ENCODE measurements around the gene RAB44.

Gene RAB44

DNA sequence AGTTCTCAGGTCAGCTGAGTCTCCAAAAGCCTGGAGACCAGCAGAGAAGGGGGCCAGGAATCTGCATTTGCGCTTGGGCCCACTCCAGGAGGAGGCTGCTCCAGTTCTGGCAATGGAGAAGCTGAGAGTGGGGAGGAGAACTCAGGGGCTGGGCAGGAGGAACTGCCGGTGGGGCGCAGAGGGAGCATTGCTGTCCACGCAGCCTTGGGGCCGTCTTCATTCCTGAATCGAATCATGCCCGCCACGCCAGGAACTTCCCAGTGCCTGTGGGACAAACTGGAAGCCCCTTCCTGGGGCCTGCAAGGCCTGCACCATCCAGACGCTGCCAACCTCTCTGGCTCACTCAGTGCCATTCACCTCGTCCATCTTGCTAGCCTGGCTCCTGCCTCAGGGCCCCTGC is 16.9 kb downstream of the RAB44 start:
- no peak overlapping the region for H3K27ac Mint-ChIP-seq
- TF ChIP-seq, protein P1, sequence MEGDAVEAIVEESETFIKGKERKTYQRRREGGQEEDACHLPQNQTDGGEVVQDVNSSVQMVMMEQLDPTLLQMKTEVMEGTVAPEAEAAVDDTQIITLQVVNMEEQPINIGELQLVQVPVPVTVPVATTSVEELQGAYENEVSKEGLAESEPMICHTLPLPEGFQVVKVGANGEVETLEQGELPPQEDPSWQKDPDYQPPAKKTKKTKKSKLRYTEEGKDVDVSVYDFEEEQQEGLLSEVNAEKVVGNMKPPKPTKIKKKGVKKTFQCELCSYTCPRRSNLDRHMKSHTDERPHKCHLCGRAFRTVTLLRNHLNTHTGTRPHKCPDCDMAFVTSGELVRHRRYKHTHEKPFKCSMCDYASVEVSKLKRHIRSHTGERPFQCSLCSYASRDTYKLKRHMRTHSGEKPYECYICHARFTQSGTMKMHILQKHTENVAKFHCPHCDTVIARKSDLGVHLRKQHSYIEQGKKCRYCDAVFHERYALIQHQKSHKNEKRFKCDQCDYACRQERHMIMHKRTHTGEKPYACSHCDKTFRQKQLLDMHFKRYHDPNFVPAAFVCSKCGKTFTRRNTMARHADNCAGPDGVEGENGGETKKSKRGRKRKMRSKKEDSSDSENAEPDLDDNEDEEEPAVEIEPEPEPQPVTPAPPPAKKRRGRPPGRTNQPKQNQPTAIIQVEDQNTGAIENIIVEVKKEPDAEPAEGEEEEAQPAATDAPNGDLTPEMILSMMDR (IDR thresholded peaks at IDR 0.05), result no peak
- H3K4me1 Mint-ChIP-seq, result peaks cover 4% of the 10 kb centered on the region
- H3K36me3 Mint-ChIP-seq (ENCODE audit: low read depth), result no peaks in the 10 kb centered on the region
- DNase-seq, result no peak
- H3K4me3 Mint-ChIP-seq, result no peak overlapping the region
- H3K9me3 Mint-ChIP-seq, result no peaks in the 10 kb centered on the region
- H3K27me3 Mint-ChIP-seq (ENCODE audit: low read depth, poor library complexity), result peaks cover 9% of the 10 kb centered on the region

DNA sequence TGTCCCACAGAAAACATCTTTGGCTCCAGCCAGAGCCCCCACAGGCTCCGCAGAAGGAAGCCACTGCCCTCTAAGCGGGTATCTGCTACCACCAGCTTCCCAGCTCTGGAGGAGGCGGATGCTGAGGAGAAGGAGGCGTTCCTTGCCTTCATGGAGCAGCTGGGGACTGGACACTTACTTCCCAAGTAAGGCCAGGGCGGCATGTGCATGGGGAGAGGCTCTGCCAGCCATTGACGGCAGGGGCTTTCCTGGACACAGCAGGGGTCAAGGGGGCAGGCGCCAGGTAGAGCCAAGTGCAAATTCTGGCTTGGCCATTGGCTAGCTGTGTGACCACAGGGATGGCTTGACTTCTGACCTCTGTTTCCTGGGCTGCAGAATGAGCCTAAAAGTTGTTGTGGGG is 17.8 kb downstream of the RAB44 start:
- Mint-ChIP-seq H3K4me3 (no peak overlapping the region), H3K9me3 (no peaks in the 10 kb centered on the region), H3K27me3 (ENCODE audit: low read depth, poor library complexity) (peaks cover 6% of the 10 kb centered on the region), H3K36me3 (ENCODE audit: low read depth) (no peaks in the 10 kb centered on the region), H3K4me1 (peaks cover 6% of the 10 kb centered on the region), H3K27ac (no peak overlapping the region)
- TF ChIP-seq, protein P1 (IDR thresholded peaks at IDR 0.05), result no peak
- no peak for DNase-seq

DNA sequence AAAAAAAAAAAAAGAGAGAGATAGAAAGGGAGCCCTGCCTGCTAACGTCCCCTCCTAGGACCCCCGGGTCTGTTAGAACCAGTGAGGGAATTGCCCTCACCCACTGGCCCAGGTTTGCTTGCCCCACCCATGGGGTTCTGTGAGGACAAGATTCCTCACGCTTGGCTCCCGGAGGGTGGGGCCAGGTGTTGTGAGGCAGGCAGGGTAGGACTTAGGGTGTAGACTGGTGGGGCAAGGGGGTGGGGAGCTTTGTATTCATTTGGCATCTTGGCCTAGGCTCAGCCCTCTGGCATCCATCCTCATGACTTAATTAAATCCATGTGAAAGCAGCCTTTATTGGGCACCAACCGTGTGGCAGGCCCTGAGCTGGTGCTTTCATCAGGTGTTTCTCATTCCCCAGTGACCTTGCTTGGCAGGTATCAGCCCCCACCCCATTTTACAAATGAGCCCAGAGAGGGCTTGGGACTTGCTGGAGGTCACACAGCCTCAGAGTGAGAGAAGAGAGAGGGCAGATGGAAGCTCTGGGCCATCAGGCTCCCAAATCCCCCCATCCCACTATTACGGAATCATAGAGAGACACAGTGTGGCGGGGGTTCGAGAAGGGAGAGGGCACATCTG is 19.0 kb downstream of the RAB44 start:
- Mint-ChIP-seq H3K27me3 (ENCODE audit: low read depth, poor library complexity) (peaks cover 5% of the 10 kb centered on the region), H3K27ac (no peak overlapping the region), H3K9me3 (no peaks in the 10 kb centered on the region), H3K36me3 (ENCODE audit: low read depth) (no peaks in the 10 kb centered on the region), H3K4me3 (no peak overlapping the region), H3K4me1 (peaks cover 6% of the 10 kb centered on the region)
- TF ChIP-seq, protein P1 (IDR thresholded peaks at IDR 0.05), result no peak
- DNase-seq, result no peak

DNA sequence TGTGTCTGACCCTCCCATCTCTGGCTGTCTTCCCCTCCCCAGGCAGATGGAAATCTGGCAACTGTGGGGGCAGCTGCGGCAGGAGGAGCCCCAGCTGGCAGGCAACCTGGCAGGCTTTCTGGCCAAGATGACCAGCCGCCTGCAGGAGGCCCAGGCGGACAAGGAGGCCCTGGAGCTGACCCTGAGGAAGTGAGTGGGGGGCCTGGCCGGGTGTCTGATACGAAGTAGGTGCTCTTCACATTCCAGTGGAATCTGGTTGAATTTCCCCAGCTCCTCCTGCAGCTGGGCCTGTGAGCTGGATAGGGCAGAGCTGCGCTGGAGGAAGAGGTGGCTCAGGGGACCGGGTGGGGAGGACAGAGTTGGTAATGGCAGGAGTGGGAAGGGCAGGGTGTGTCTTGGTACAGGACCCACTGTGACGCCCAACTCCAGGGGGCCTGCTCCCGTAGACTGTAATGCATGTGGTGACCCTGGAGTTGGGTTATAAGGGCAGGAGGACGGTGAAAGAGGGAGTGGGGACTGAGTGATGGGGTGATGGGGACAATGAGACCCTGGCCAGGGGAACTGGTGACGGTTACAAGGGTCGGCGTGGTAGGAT is 19.7 kb downstream of the RAB44 start:
- Mint-ChIP-seq H3K9me3 (no peaks in the 10 kb centered on the region), H3K27me3 (ENCODE audit: low read depth, poor library complexity) (peaks cover 5% of the 10 kb centered on the region), H3K27ac (no peak overlapping the region), H3K4me1 (peaks cover 6% of the 10 kb centered on the region), H3K36me3 (ENCODE audit: low read depth) (no peaks in the 10 kb centered on the region), H3K4me3 (no peak overlapping the region)
- TF ChIP-seq, protein P1 (IDR thresholded peaks at IDR 0.05), result no peak
- DNase-seq, result no peak

DNA sequence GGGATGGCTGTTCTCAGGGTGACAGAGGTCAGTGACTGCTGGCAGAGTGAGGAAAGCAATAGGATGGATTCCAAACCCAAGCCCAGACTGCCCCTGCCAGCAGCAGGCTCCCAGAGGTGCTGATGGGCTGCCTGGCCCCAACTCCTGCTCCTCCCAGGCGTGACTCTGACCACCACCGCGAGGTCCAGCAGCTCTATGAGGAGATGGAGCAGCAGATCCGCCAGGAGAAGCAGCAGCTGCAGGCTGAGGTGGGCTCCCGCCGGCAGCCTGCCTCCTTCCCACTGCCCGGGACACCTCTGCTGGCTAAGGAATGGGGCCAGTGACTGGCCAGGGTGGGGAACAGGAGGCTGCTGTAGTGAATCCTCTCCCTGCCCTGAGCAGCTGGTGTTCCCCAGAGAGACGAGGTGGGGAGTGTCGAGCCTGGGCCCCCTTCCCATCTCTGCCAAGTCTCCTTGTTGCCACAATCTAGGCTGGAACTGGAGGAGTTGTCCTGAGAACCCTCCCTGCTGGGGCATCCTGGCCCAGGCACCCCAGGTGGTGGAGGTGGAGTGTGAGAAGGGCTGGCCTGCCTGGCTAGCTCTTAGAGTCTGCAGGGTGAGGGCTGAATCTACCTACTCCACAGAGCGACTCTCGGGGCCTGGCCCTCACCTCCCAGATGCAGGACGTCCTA is 20.4 kb downstream of the RAB44 start:
- H3K4me1 Mint-ChIP-seq, result peaks cover 6% of the 10 kb centered on the region
- TF ChIP-seq, protein P1 (IDR thresholded peaks at IDR 0.05), result no peak
- H3K9me3 Mint-ChIP-seq, result no peaks in the 10 kb centered on the region
- no peak overlapping the region for H3K4me3 Mint-ChIP-seq
- no peak overlapping the region for H3K27ac Mint-ChIP-seq
- no peak for DNase-seq
- H3K27me3 Mint-ChIP-seq (ENCODE audit: low read depth, poor library complexity), result peaks cover 5% of the 10 kb centered on the region
- H3K36me3 Mint-ChIP-seq (ENCODE audit: low read depth), result no peaks in the 10 kb centered on the region
